ENCODE data around the gene AHDC1.
"Not testable (repeated sequence)": the region's sequence is repeated elsewhere in the genome, so short reads cannot be mapped to it uniquely, and the experiment has no call there.

Gene AHDC1

GRCh38 chr1:27633640-27634176, 29.8 kb upstream of the AHDC1 start:
- no peak for DNase-seq

GRCh38 chr1:27633298-27633610, 29.3 kb upstream of the AHDC1 start:
- DNase-seq = no peak

GRCh38 chr1:27632387-27633297, 28.7 kb upstream of the AHDC1 start:
- DNase-seq = no peak

- DNase-seq = no peak
Observed at GRCh38 chr1:27630859-27631491, 27.0 kb upstream of the AHDC1 start.

- DNase-seq = no peak
Observed at GRCh38 chr1:27628712-27629111, 24.8 kb upstream of the AHDC1 start.

GRCh38 chr1:27627733-27628132, 23.8 kb upstream of the AHDC1 start:
- DNase-seq = not testable (repeated sequence)

- DNase-seq = no peak
Observed at GRCh38 chr1:27627061-27627460, 23.1 kb upstream of the AHDC1 start.

GRCh38 chr1:27626031-27626935, 22.3 kb upstream of the AHDC1 start:
- DNase-seq = no peak

GRCh38 chr1:27624467-27625178, 20.7 kb upstream of the AHDC1 start:
- peak; percentile 29 to 48 for DNase-seq

- no peak for DNase-seq
Observed at GRCh38 chr1:27623327-27624212, 19.6 kb upstream of the AHDC1 start.

GRCh38 chr1:27622828-27623227, 18.9 kb upstream of the AHDC1 start:
- DNase-seq = no peak

GRCh38 chr1:27621051-27621920, 17.3 kb upstream of the AHDC1 start:
- DNase-seq = no peak

- not testable (repeated sequence) for DNase-seq
Observed at GRCh38 chr1:27619782-27620438, 16.0 kb upstream of the AHDC1 start.

GRCh38 chr1:27618341-27619082, 14.6 kb upstream of the AHDC1 start:
- DNase-seq = no peak

- DNase-seq = no peak
Observed at GRCh38 chr1:27617420-27617819, 13.5 kb upstream of the AHDC1 start.

GRCh38 chr1:27616441-27616840, 12.5 kb upstream of the AHDC1 start:
- no peak for DNase-seq

- DNase-seq = no peak
Observed at GRCh38 chr1:27615346-27616192, 11.6 kb upstream of the AHDC1 start.
